Measurements from ENCODE around the gene CFAP299.

DNA sequence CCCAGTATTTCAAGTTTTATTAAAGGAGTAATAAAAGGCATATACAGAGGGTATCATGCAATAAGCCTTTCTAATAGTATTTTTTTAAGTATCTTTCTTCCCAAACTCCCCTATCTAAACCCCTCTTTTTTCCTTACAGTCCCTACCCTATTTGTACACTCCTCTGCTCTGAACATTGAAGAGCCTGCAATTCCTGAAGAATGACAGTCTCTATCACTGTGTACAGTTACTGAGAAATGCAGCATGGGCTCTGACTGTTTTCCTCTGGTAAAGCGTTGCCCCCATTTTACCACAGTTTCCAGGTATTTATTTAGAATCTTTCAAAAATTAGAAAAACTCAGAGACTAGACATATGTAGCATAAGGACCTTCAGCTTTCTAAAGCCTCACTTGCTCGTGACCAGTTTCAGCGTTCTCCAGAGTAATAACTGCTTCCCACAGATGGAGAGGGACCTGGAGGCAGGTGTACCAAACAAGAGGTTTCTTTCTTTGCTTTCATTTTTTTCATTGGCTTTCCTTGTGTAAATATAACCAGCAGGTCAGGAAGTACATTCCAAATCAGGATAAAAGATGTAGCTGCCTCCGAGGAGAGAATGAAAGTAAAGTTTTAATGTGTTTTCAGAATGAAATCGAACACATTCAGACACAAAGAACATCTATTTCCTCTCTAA lies 230.8 kb downstream of the CFAP299 start:
- TF ChIP-seq, protein P1, sequence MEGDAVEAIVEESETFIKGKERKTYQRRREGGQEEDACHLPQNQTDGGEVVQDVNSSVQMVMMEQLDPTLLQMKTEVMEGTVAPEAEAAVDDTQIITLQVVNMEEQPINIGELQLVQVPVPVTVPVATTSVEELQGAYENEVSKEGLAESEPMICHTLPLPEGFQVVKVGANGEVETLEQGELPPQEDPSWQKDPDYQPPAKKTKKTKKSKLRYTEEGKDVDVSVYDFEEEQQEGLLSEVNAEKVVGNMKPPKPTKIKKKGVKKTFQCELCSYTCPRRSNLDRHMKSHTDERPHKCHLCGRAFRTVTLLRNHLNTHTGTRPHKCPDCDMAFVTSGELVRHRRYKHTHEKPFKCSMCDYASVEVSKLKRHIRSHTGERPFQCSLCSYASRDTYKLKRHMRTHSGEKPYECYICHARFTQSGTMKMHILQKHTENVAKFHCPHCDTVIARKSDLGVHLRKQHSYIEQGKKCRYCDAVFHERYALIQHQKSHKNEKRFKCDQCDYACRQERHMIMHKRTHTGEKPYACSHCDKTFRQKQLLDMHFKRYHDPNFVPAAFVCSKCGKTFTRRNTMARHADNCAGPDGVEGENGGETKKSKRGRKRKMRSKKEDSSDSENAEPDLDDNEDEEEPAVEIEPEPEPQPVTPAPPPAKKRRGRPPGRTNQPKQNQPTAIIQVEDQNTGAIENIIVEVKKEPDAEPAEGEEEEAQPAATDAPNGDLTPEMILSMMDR (IDR thresholded peaks at IDR 0.05) = no peak
- TF ChIP-seq ZFX (IDR thresholded peaks at IDR 0.05; ENCODE audit: borderline replicate concordance) = no peak
